GM23338 (cell line): ENCODE measurements around the gene GDPD5.

Experiments
- CREB1 ChIP-seq: fragments of 250-450 bp; sonication (Bioruptor Pico); IDR thresholded peaks from 2 replicates; pipeline ENCODE4 v1.5.0; 2020; ENCODE audit warnings: low read depth, mild to moderate bottlenecking, moderate library complexity
- EZH2 ChIP-seq: fragments of 200-600 bp; sonication (generic); IDR thresholded peaks from one replicate; pipeline ENCODE4 v1.8.0; 2017; ENCODE audit warnings: antibody characterized with exemption, mild to moderate bottlenecking, low read depth; ENCODE audit not compliant: unreplicated experiment
- EZH2phosphoT487 ChIP-seq: fragments of 200-600 bp; sonication (generic); IDR thresholded peaks from one replicate; pipeline ENCODE4 v1.8.1; 2018; ENCODE audit warnings: antibody characterized with exemption; ENCODE audit not compliant: unreplicated experiment
- JUNB ChIP-seq: IDR thresholded peaks from one replicate; pipeline ENCODE4 v1.6.1; 2016; ENCODE audit warnings: antibody characterized with exemption; ENCODE audit not compliant: unreplicated experiment
- NANOG ChIP-seq: IDR thresholded peaks from 2 replicates; pipeline ENCODE4 v1.6.1; 2016; ENCODE audit warnings: antibody characterized with exemption, borderline replicate concordance
- POLR2AphosphoS5 ChIP-seq: IDR thresholded peaks from 2 replicates; pipeline ENCODE4 v1.6.1; 2016; ENCODE audit warnings: antibody characterized with exemption, low read depth
- STAT1 ChIP-seq: IDR thresholded peaks from one replicate; pipeline ENCODE4 v1.6.1; 2016; ENCODE audit warnings: antibody characterized with exemption; ENCODE audit not compliant: unreplicated experiment
- ZNF114 ChIP-seq: fragments of 250-450 bp; sonication (Bioruptor Pico); IDR thresholded peaks from 2 replicates; pipeline ENCODE4 v1.5.0; 2020; ENCODE audit warnings: mild to moderate bottlenecking, moderate library complexity
- ZNF331 ChIP-seq: fragments of 250-450 bp; sonication (Bioruptor Pico); IDR thresholded peaks from 2 replicates; pipeline ENCODE4 v1.5.0; 2020; ENCODE audit warnings: low read depth, mild to moderate bottlenecking, moderate library complexity
- TF ChIP-seq, protein P1 (sequence below), 2 experiments: fragments of 200-600 bp in 1 of 2; sonication (generic) in 1 of 2; conservative IDR thresholded peaks; 2 replicates each; pipeline versions ENCODE4 v1.5.1 to v1.6.1; 2016 to 2017; ENCODE audit warnings: antibody characterized with exemption in 2 of 2, low read depth in 2 of 2, mild to moderate bottlenecking in 2 of 2, moderate library complexity in 1 of 2
- TF ChIP-seq, protein P2 (sequence below): fragments of 250-450 bp; sonication (Bioruptor Pico); IDR thresholded peaks from 2 replicates; pipeline ENCODE4 v1.5.0; 2020; ENCODE audit warnings: mild to moderate bottlenecking, moderate library complexity
- TF ChIP-seq, protein P3 (sequence below): IDR thresholded peaks from one replicate; pipeline ENCODE4 v1.6.1; 2018; ENCODE audit warnings: antibody characterized with exemption; ENCODE audit not compliant: unreplicated experiment
- TF ChIP-seq, protein P4 (sequence below): IDR thresholded peaks from 2 replicates; pipeline ENCODE4 v1.6.1; 2016; ENCODE audit warnings: antibody characterized with exemption

DNA sequence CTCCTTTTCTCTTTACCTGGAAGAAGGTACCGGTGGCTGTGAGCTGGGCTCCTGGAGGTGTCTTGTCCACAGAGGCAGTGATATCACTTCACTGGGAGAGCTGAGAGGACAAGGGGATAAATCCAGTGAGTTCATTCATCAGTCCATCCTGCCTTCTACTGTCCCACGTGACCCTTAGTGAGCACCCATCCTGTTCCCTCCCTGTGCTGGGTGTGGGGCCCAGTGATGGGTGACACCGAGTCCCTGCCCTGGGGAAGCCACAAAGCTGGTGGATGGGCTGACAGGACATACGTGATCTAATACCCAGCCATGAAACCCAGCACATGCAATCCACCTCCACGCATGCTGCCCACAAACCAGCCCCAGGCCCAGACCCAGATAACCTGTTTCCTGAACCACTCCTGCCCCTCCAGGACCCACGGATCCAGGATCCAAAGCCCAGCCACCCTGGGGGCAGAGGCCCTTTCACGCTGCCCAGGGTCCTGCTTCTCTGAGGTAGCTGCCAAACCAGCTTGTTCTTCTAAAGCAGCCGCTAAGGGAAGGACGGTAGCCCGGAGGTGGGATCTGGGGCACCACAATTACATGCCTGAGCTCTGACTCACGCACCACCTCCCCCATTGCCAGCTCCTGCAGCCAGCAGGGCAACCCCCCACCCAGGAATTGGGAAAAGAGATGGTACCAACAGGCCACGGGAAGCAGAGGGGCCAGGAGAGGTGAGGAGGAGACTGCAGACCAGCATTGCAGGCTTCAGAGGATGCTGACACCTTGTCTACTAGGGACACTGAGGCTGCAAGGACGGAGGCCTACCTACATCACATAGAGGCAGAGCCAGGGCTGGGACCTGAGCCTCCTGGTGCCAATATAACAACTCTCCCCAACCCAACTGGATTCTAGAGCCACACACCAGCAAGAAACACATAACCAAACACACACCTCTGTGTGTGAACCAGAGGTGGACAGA lies 35.2 kb downstream of the GDPD5 start:
- TF ChIP-seq, protein P1, sequence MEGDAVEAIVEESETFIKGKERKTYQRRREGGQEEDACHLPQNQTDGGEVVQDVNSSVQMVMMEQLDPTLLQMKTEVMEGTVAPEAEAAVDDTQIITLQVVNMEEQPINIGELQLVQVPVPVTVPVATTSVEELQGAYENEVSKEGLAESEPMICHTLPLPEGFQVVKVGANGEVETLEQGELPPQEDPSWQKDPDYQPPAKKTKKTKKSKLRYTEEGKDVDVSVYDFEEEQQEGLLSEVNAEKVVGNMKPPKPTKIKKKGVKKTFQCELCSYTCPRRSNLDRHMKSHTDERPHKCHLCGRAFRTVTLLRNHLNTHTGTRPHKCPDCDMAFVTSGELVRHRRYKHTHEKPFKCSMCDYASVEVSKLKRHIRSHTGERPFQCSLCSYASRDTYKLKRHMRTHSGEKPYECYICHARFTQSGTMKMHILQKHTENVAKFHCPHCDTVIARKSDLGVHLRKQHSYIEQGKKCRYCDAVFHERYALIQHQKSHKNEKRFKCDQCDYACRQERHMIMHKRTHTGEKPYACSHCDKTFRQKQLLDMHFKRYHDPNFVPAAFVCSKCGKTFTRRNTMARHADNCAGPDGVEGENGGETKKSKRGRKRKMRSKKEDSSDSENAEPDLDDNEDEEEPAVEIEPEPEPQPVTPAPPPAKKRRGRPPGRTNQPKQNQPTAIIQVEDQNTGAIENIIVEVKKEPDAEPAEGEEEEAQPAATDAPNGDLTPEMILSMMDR (conservative IDR thresholded peaks at IDR 0.05; ENCODE audit: low read depth in 2 of 2), result no peak
- TF ChIP-seq POLR2AphosphoS5 (no peak), EZH2 (no peak), EZH2phosphoT487 (no peak), CREB1 (CRISPR knock-in tag) (no peak), NANOG (no peak), ZNF331 (CRISPR knock-in tag) (no peak), JUNB (no peak), STAT1 (no peak), ZNF114 (CRISPR knock-in tag) (no peak)
- TF ChIP-seq, protein P2, sequence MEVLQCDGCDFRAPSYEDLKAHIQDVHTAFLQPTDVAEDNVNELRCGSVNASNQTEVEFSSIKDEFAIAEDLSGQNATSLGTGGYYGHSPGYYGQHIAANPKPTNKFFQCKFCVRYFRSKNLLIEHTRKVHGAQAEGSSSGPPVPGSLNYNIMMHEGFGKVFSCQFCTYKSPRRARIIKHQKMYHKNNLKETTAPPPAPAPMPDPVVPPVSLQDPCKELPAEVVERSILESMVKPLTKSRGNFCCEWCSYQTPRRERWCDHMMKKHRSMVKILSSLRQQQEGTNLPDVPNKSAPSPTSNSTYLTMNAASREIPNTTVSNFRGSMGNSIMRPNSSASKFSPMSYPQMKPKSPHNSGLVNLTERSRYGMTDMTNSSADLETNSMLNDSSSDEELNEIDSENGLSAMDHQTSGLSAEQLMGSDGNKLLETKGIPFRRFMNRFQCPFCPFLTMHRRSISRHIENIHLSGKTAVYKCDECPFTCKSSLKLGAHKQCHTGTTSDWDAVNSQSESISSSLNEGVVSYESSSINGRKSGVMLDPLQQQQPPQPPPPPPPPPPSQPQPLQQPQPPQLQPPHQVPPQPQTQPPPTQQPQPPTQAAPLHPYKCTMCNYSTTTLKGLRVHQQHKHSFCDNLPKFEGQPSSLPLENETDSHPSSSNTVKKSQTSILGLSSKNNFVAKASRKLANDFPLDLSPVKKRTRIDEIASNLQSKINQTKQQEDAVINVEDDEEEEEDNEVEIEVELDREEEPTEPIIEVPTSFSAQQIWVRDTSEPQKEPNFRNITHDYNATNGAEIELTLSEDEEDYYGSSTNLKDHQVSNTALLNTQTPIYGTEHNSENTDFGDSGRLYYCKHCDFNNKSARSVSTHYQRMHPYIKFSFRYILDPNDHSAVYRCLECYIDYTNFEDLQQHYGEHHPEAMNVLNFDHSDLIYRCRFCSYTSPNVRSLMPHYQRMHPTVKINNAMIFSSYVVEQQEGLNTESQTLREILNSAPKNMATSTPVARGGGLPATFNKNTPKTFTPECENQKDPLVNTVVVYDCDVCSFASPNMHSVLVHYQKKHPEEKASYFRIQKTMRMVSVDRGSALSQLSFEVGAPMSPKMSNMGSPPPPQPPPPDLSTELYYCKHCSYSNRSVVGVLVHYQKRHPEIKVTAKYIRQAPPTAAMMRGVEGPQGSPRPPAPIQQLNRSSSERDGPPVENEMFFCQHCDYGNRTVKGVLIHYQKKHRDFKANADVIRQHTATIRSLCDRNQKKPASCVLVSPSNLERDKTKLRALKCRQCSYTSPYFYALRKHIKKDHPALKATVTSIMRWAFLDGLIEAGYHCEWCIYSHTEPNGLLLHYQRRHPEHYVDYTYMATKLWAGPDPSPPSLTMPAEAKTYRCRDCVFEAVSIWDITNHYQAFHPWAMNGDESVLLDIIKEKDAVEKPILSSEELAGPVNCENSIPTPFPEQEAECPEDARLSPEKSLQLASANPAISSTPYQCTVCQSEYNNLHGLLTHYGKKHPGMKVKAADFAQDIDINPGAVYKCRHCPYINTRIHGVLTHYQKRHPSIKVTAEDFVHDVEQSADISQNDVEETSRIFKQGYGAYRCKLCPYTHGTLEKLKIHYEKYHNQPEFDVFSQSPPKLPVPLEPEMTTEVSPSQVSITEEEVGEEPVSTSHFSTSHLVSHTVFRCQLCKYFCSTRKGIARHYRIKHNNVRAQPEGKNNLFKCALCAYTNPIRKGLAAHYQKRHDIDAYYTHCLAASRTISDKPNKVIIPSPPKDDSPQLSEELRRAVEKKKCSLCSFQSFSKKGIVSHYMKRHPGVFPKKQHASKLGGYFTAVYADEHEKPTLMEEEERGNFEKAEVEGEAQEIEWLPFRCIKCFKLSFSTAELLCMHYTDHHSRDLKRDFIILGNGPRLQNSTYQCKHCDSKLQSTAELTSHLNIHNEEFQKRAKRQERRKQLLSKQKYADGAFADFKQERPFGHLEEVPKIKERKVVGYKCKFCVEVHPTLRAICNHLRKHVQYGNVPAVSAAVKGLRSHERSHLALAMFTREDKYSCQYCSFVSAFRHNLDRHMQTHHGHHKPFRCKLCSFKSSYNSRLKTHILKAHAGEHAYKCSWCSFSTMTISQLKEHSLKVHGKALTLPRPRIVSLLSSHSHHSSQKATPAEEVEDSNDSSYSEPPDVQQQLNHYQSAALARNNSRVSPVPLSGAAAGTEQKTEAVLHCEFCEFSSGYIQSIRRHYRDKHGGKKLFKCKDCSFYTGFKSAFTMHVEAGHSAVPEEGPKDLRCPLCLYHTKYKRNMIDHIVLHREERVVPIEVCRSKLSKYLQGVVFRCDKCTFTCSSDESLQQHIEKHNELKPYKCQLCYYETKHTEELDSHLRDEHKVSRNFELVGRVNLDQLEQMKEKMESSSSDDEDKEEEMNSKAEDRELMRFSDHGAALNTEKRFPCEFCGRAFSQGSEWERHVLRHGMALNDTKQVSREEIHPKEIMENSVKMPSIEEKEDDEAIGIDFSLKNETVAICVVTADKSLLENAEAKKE (CRISPR knock-in tag), result no peak
- TF ChIP-seq, protein P3, sequence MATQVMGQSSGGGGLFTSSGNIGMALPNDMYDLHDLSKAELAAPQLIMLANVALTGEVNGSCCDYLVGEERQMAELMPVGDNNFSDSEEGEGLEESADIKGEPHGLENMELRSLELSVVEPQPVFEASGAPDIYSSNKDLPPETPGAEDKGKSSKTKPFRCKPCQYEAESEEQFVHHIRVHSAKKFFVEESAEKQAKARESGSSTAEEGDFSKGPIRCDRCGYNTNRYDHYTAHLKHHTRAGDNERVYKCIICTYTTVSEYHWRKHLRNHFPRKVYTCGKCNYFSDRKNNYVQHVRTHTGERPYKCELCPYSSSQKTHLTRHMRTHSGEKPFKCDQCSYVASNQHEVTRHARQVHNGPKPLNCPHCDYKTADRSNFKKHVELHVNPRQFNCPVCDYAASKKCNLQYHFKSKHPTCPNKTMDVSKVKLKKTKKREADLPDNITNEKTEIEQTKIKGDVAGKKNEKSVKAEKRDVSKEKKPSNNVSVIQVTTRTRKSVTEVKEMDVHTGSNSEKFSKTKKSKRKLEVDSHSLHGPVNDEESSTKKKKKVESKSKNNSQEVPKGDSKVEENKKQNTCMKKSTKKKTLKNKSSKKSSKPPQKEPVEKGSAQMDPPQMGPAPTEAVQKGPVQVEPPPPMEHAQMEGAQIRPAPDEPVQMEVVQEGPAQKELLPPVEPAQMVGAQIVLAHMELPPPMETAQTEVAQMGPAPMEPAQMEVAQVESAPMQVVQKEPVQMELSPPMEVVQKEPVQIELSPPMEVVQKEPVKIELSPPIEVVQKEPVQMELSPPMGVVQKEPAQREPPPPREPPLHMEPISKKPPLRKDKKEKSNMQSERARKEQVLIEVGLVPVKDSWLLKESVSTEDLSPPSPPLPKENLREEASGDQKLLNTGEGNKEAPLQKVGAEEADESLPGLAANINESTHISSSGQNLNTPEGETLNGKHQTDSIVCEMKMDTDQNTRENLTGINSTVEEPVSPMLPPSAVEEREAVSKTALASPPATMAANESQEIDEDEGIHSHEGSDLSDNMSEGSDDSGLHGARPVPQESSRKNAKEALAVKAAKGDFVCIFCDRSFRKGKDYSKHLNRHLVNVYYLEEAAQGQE, result no peak
- TF ChIP-seq, protein P4, sequence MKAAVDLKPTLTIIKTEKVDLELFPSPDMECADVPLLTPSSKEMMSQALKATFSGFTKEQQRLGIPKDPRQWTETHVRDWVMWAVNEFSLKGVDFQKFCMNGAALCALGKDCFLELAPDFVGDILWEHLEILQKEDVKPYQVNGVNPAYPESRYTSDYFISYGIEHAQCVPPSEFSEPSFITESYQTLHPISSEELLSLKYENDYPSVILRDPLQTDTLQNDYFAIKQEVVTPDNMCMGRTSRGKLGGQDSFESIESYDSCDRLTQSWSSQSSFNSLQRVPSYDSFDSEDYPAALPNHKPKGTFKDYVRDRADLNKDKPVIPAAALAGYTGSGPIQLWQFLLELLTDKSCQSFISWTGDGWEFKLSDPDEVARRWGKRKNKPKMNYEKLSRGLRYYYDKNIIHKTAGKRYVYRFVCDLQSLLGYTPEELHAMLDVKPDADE, result no peak
